GM04504 (cell line): ENCODE data around the gene METAP1D.
A peak's percentile ranks its signal among the peaks of the same experiment; 100 is the strongest.
"Not testable (repeated sequence)": the region's sequence is repeated elsewhere in the genome, so short reads cannot be mapped to it uniquely, and the experiment has no call there.

ENCODE experiments used
- DNase-seq: peaks from one replicate; pipeline ENCODE4 v3.0.0-alpha.2; 2012; ENCODE audit warnings: low read depth

The METAP1D gene

DNA sequence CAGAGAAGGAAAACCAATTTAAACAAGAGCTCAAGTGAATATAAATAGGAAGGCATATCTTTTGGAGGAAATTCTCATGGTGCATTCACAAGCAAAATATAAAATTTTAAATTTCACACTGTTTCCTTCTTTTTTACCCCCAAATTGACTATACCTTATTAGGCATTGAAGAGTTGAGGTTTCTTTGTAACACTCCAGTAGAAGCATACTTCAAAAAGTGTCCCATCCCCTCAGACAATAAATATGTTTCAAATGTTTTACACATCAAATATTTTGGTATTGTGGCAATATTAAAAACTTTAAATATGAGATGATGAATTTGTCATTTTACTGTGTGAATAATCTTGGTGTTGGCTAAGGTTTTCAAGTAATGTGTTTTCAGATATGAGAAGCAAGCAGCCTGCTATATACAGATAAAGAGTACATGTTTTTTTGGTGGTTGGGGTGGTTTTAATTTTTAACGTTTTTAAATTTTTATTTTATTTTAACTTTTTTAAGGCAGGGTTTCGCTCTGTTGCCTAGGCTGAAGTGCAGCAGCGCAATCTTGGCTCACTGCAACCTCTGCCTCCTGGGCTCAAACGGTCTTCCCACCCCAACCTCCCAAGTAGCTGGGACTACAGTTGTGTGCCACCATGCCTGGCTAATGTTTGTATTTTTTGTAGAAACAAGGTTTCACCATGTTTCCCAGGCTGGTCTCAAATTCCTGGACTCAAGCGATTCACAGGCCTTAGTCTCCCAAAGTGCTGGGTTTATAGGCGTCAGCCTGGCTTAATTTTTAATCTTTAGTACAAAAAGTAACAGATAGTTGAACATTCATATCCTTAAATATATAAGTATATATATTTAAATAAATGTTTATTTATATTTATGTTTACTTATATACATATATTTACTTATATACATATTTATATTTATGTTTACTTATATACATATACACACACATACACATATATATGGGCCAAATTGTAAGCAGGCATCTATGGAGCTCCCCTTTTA, 49.1 kb downstream of the METAP1D start:
- no peak for DNase-seq

DNA sequence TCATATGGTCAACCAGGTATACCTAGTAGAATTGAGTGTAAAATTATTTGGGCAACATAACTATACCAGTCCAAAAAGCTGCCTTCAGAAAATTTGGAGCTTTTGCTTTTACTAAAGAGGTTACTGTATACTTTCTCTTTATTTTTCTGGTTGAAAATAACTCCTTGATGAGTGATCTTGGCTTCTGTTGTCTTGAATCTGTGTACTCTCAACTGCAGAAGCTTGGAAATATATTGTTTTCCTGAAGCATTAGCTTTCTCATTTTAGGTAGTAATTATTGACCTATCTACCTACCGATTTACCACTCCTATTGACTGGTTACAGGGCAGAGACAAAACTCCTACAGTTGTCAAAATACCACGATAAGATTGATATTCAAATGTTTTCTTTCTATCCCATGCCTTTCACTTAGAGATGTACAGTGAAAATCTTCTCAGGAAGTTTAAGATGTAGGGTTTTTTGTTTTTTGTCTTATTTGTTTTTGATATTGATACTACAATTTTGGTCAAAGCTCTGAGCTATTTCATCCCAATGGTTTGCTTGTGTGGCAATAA, 49.9 kb downstream of the METAP1D start:
- DNase-seq: no peak

DNA sequence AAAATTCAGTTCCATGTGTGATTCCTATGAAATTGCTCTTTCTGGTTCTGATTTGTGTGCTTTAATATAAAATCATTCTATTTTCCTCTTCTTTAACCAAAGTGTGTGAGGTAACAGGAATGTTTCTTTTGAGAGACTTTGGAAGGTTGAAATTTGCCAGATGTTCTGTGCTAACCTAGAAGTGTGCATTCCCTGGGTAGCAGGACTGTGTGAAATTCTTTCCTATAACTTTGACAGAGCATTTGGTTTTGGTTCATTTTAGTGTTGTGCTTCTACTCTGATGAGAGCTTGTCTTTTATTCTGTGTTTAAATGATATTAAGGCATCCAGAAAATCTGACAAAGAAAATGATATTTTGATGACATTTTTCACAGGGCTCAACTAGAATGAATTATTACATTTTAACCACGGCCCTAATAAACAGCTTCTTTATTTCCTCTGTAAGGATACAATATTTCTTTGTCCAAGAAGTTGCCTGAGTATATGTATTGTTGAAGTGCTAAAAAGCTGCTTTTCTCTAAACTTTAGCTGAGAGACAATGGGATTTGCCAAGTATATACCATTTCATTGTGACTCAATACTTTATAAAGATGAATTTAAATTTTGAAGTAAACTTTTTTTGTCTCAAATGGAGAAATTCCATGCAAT, 50.8 kb downstream of the METAP1D start:
- no peak for DNase-seq

DNA sequence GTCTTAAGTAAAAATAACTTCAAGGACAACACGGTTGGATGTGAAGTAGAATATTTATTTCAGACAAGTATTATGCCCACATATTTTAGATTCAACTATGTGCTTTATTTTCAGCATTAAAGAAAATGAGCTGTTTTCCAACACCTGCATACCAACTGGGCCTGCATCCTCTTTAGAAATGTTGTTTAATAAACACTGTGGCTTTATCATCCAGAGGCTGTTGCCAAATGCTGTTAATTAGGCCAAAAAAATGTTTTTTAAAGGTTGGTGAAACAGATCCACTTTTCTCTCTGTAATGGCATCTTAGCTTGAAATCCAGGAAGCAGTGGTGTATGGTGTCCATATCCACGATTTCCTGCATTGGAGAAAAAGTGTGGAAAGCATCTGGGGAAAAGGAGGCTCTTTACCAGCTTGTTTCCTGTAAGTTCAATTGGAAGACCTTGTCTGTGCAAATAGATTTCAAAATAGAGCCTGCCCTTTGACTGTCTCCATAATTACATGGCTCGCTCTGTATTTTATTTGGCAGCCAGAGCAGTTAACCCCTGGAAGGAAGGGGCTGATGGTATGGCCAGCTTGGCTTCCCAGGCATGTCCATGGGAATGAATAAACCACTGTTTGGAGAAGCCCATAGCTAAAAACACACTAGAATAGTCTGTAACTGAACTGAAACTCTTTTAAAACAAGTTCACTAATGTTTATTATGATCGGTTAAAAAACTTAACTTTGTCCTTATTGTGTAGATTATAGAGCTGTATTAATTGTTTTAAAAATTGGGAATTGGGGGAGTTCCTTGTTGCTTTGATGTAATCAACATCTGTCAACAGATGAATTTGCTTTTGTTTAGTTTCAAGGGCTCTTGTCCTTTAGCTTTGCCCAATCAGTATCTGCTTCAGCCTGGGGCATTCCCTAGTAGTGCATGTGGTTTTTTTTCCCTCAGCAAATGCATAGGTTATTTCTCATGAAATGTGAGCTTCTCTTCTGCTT, 52.5 kb downstream of the METAP1D start:
- DNase-seq: peak; percentile 38

DNA sequence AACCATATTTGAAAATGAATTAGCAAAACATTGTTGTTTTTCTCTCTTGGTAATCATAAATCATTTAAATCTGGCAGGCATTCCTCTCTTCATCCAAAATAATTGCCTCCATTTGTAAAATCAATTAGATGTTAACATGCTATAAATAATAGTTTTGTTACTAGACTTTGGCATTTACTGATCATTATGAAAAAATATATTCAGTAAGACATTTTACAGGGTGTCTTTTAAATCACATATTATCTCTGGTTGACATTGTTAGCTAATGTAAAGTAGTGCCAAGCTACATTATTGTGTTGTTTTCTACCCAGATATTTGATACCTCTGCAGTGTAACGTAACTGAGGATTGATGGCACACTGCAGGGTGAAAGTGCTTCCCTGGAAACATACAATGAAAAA, 53.7 kb downstream of the METAP1D start:
- no peak for DNase-seq

- no peak for DNase-seq
Observed at GRCh38 chr2:172056293-172056692, 56.5 kb downstream of the METAP1D start.

DNA sequence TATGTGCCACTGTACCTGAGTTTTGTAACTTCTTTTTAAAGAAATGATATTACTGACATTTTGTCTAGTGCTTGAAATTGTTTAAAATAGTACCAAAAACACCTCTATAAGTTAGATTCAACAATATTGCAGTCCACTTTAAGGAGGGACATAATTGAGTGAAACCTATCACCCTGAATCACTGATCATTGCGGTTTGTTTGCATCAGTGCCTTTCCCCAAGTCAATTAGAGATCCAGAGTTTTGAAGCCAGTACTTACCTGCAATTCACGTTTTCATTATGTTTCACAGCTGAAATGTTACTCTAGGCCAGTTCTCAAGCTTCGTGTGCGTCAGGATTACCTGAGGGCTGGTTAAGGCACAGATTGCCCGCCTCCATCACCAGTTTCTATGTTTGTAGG, 58.9 kb downstream of the METAP1D start:
- no peak for DNase-seq

DNA sequence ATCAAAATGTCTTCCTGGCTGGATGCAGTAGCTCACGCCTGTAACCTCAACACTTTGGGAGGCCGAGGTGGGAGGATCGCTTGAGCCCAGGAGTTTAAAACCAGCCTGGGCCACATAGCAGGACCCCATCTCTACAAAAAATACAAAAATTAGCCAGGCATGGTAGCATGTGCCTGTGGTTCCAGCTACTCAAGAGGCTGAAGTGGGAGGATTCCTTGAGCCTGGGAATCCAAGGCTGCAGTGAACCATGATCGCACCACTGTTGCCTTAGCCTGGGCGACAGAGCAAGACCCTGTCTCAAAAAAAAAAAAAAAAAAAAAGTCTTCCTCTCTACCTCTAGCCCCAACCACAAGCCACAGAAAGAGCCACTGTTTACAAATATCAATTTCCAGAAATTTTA, 60.4 kb downstream of the METAP1D start:
- not testable (repeated sequence) for DNase-seq

DNA sequence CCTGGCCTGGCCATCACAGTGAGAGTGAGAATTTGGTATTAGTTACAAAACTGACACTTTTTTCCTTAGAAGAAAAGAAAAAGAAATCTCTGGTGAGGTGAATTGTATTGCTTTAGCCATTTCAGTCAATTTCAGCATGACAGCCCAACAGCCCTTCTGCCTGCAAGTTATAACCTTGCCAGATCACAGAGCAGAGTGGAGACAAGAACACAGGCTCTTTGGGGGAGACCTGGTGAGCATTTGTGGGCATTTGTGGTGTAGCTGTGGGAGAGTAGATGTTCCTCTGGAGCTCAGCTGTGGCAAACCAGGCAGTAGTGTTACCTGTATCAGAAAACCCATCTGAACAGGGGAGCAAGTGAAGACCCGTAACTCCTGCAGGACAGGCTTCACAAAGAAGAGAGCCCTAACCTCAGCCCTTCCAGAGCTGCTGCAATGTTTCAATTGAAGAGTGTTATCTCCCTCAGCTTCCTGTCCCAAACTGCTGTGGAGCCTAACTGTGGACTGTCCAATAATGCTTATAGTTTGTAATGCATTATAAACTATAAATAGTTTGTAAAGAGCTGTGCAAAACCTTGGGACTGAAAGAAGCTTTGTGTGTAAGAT, 62.8 kb downstream of the METAP1D start:
- no peak for DNase-seq

GRCh38 chr2:172063446-172063845, 63.7 kb downstream of the METAP1D start:
- DNase-seq: no peak

GRCh38 chr2:172065111-172065510, 65.4 kb downstream of the METAP1D start:
- DNase-seq: no peak

GRCh38 chr2:172066394-172066886, 66.7 kb downstream of the METAP1D start:
- no peak for DNase-seq

GRCh38 chr2:172067905-172068304, 68.2 kb downstream of the METAP1D start:
- DNase-seq: not testable (repeated sequence)

GRCh38 chr2:172070936-172071335, 71.2 kb downstream of the METAP1D start:
- no peak for DNase-seq

DNA sequence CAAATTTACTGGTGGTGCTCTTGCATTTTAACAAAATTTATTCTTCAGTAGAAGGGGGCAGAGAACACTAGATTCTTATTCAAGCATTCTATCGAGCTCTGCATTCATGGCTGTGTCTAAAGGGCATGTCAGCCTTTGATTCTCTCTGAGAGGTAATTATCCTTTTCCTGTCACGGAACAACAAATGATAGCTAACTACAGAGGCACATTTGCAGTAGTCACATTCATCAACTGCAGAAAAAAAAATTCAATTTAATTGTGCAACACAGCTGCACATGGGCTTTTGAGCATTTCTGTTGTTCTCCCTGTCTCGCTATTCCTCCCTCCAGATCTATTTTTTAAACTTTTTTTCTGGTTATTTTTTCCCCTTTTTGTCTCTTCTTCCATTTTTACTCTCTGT, 72.5 kb downstream of the METAP1D start:
- no peak for DNase-seq

DNA sequence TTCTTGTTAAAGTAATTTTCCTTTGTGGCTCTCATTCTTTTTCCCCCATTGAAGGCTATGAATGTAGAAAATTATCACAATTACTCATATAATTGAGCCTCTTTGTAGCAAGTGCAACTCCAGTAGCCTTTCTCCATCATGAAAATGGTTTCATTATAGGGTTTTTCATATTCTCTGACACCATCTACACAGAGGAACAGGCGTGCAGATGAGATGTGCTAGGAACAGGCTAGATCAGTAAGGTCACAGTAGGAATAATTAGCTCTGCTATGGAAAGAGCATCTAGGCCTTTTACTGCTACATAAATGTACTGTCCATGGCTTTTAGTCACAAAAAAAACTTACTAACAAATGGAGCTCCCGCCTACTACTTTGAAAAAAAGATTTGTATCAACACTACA, 73.0 kb downstream of the METAP1D start:
- no peak for DNase-seq

DNA sequence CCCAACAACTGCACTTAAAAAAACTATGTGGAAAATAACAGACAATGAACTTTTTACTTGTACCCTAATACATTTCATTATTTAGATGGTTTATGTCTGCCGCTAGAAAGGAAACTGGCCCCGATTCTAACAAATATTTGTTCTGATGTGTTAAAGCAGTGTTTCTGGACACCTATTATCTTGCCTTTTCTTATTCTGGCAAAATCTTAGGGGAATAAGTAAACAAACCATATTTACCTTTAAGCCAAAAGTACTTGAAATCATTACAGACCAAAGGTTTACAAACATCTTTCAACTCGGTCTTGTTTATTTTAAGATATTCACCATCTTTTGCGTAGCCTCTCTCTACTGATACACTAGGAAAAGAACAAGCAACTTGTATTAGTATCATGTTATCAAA, 73.8 kb downstream of the METAP1D start:
- DNase-seq: no peak

- DNase-seq: no peak
Observed at GRCh38 chr2:172074254-172074653, 74.5 kb downstream of the METAP1D start.

DNA sequence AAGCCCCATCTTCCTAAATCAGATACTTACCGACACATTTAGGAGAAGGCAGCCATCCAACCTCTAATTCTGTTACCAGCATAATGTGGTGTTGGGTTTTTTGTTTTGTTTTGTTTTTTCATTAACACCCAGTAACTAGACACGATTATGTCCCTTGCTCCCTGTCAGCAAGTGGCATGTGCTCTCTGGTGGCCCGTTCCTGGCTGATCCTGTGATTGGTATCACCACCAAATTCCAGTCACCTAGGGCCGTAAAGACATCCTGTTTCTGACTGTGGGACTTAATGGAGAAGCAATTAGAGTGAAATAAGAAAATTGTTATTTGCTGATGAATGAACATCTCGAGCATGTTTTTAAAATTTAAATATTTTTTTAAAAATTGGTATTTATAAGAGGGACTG, 79.7 kb downstream of the METAP1D start:
- DNase-seq: no peak

DNA sequence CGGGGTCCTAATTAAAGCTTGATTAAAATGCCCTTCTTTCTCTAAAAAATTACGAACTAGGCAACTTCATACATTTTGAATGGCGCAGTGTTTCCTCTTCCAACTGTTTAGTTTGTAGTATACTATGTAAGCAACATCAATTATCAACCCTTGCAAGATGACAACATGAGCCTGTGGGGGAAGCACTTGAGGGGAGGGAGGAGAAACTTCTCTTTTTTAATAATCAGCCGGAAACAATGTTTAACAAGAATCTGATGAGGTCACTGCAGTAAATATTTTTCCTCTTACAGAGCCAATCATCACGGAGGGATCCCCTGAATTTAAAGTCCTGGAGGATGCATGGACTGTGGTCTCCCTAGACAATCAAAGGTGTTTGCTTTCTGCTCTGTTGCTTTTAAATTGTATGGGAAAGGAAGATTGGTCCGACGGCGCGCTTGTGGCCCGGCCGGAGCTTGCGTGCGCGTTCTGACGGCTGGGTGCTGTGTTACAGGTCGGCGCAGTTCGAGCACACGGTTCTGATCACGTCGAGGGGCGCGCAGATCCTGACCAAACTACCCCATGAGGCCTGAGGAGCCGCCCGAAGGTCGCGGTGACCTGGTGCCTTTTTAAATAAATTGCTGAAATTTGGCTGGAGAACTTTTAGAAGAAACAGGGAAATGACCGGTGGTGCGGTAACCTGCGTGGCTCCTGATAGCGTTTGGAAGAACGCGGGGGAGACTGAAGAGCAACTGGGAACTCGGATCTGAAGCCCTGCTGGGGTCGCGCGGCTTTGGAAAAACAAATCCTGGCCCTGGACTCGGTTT, 80.3 kb downstream of the METAP1D start:
- no peak for DNase-seq
